Transverse colon (tissue), 4 donors: ENCODE measurements around the gene AP1S3.

Experiments
- CTCF ChIP-seq, 5 experiments: fragments of 200-600 bp in 3 of 5; fragments of 450-650 bp in 2 of 5; sonication (generic) in 3 of 5; IDR thresholded peaks; 1 replicate in 2 of 5; 2 replicates in 3 of 5; pipeline ENCODE4 v1.5.1; 2016 to 2017; ENCODE audit warnings: antibody characterized with exemption in 5 of 5, inconsistent platforms in 3 of 5, mild to moderate bottlenecking in 2 of 5, moderate library complexity in 1 of 5
- POLR2AphosphoS5 ChIP-seq, 3 donors: sonication (generic); formaldehyde crosslinking; IDR thresholded peaks; one replicate each; pipeline ENCODE4 v1.6.1; 2016; ENCODE audit warnings: antibody characterized with exemption in 3 of 3

- TF ChIP-seq POLR2AphosphoS5 (IDR thresholded peaks at IDR 0.05), result no peak
- no peak for TF ChIP-seq CTCF (IDR thresholded peaks at IDR 0.05)
Observed at GRCh38 chr2:223834431-223834830, 3.0 kb downstream of the AP1S3 start.
